NCI-H69 (cell line): ENCODE measurements around the gene MUC13.

Experiments used
- DNase-seq: peaks from one replicate; lab custom pipeline; 2025; lab: John Stamatoyannopoulos, UW

The MUC13 gene

DNA sequence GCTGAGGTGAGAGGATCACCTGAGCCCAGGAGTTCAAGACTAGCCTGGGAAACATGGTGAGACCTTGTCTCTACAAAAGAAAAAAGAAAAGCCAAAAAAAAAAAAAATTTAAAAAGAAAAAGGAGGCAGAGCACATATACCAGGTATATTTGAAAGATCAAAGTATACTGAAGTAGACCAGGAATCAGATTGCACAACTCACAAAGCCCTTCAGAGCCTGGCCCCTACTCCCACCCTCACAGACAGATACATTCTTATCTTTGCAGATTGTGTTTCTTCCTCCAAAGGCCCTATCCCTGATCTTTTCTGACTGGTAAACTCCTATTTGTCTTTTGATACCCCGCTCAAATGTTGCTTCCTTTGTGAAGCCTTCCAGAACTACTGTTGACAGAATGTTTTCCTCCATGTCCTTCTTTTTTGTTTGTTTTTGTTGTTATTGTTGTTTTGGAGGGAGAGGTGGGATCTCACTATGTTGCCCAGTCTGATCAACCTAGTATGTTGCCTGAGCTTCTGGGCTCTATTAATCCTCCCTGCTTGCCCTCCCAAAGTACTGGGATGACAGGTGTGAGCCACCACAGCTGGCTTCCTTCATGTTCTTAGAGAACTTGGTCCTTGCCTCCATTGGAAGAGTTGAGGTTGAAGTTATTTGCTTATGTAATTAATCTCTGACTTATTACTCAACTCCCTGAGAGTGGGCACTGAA is 37.6 kb downstream of the MUC13 start:
- DNase-seq: no peak

DNA sequence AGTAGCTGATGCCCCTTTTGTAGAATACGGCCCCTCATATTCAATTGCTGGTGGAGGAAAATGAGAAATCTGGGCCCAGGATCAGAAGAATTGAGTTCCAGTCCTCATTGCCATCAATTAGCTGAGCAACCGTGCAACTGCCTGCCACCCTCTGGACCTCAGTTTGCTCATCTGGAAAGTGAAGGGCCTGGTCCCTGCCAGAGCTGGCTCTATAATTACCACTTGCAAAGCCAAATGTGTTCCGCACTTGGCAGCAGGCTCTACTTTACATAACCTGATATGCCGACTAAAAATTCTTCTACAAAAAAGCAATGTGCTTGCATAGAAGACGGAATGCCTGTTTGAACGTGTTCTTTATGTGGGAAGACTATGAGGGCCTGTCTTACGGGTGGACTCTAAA is 38.8 kb downstream of the MUC13 start:
- DNase-seq: no peak

GRCh38 chr3:124893526-124893925 is 41.0 kb downstream of the MUC13 start:
- DNase-seq: no peak

- no peak for DNase-seq
These were observed 43.9 kb downstream of the MUC13 start for GRCh38 chr3:124890573-124891190.

GRCh38 chr3:124888482-124889441 is 45.8 kb downstream of the MUC13 start:
- DNase-seq: no peak

DNA sequence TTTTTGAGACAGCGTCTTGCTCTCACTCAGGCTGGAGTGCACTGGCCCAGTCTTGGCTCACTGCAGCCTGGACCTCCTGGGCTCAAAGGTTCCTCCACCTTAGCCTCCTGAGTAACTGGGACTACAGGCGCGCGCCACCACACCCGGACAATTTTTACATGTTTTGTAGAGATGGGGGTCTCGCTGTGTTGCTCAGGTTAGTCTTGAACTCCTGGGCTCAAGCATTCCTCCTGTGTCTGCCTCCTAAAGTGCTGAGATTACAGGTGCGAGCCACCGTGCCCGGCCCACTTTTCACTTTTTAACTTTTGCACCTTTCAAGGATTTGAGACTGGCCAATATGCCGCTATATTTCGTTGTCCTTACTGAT is 46.6 kb downstream of the MUC13 start:
- no peak for DNase-seq

DNA sequence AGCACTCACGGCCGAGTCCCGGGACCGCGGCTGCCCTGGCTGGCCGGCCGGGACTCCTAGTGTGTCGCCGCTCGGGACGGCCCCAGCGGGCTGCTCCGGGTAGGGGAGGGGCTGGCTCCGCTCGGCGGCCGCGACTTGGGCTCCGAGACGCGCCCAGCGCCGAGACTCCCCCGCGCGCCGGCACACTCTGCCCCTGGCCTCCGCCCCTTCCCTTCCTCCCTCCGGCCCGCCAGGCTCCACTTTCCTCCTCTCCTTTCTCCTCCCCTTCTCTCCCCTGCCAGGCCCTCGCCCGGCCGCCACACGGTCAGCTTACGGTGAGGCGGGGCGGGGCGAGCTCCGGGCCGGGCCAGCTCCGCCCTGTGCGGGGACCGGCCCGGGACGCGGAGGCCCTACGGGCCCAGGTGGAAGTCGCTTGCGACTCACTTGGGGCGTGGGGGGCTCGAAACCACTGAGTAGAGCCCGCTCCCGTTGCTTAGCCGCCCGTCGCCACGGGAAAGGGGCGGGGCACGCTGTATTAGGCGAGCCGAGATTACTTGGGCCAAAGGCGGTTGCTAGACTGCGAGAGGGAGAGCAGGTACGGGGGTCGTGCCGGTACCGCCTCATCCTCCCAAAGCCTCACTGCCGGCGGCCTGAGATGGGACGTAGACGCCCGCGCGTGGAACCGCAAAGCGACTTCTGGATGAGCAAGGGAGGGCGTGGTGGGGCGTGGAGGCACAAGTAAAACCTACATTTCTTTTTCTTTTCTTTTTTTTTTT is 47.2 kb downstream of the MUC13 start, which contains the start of gene ITGB5:
ITGB5 (minus strand) TSS at position 189 of the 755 bp plus-strand sequence. CDS start 365 bp downstream, outside the sequence.
- DNase-seq: peak; percentile 58

DNA sequence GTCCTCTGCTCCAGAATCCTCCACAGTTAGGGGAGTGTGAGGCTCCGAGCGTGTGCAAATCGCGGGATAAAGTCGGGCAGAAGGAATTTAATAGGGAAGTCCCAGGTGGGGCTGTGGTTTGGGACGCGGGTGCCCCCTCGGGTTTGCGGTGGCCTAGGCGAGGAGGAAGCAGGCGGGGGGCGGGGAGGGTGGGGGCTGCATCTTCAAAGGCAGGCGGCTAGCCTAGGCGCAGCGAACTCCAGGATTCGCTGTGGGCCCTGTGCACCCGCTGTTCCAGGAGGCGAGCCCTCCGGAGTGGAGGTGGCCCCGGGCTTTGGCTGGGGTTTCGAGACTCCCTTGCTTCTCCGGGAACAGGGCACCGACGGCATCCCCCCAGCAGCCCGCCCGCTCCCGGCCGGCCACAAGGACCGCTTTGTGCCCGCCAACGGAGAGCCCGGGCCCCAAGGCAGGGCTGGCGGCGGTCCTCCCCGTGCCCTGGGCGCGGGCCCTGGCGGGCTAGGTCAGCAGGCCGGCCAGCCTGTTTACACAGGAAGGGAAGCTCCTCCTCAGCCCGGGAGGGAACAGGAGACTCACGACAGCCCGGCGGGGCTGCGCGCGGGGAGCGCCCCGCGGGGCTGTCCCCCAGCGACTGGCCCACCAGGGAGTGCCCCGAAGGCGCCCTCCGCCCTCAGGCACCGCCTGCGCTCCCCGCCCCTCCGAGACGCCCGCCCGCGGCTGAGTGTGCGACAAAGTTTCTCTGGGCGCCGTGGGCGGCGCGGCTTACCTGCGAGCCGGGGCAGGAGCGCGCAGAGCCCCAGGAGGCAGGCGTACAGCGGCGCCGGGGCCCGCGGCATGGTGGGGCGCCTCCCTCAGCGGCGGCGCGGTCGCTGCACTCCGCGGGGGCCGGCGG is 48.1 kb downstream of the MUC13 start:
- DNase-seq: peak; percentile 38

DNA sequence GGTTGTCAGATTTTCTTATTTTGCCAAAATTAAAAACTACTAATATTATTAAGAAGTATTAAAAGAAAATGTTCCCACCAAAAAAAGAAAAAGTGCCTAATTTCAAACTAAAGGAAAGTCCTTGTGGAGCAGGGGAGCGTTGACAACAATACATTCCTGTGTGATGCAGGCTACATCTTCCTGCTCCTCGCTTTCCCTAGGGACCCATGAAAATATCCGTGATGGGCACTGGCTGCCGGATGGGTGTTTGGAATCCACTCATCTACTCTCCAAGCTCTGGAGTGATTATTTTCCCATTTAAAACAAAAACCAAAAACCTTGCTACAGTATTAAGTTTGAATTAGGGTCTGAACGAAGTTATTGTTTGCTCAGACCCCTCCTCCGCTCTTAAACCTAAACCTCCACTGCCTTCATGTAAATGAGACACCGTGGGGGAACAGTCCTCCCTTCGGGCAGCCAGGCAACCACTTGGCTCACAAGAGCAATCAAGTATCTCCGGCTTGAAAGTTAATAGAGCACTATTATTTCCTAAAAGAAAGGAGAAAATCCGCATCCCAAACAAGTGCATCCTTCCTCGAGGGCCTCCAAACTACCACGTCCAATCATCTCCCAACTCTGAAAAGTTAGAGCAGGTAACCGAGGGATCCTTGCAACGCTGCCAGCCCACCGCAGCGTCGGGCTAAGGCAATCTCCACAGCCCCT is 48.9 kb downstream of the MUC13 start:
- DNase-seq: no peak

- DNase-seq: no peak
These were observed 50.0 kb downstream of the MUC13 start for GRCh38 chr3:124884474-124885101.

DNA sequence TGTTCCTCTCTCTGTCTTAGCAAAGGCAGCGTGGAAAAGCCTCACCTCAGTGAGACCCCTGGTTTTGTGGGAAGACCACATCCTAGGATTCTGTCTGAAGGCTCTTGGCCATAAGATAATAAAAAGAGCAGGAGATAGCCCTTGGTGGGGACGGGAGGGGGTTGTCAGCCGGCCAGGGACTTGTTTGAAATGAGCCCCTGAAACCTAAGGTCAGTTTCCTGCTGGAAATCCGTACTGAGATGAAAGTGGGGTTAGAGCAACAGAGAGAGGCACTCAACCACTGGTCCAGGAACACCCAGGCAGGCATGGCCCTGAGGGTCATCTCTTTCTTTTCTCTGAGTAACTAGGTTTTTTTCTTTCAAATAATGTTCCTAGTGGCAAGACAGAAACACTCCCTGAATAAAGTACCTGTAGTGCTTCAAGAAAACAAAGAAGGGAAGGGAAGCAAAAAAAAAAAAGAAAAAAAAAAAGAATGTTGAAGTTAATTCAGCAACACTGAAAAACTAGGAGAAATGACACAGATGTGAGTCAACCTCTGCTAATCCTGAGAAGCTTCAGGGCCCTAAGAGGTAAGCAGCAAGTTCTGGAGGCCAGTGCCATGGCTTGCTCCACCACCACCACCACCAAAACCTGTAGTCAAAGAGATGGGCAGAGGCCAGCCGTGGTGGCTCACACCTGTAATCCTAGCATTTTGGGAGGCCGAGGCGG is 50.6 kb downstream of the MUC13 start:
- DNase-seq: no peak

DNA sequence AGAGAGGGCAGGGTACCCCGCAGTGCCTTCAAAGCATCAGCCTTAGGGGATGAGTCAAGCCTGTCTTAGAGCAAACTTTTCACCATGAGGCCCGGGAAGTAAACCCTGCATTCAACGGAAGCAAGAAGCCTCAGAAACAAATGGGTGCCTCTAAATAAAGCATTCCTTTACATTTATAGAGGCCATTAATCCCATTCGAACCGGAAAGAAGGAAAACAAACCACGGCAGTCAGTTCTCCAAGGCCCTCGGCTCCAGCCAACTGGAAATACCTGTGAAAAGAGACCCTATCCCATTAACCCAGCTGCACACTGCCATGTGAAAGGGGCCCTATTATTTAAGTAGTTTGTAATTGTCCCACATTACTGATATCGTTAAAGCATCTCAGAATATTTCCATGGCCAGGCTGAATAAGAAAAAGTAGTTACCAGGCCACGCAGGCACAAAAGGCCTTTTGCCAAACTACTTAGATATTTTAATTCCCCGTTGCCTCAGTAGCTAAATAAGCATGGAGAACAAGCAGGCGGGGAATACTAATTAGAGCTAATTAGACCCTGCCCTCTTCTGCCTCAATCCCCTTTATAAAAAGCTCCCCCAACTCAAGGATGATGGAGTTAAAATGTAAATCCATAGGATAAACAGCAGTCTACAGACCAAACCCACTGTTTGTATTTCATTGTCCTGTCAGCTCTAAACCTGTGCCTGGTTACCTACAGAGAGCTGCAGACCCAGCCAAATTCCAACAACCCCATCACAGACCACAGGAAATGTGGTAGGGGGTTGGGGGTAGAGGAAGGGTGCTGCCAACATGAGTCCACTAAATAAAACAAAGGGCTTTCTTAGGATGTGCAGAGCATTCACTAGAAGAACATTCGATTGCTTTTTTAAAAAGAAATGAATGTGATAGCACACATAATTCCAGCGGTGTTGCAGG is 51.5 kb downstream of the MUC13 start:
- peak; percentile 3 for DNase-seq

DNA sequence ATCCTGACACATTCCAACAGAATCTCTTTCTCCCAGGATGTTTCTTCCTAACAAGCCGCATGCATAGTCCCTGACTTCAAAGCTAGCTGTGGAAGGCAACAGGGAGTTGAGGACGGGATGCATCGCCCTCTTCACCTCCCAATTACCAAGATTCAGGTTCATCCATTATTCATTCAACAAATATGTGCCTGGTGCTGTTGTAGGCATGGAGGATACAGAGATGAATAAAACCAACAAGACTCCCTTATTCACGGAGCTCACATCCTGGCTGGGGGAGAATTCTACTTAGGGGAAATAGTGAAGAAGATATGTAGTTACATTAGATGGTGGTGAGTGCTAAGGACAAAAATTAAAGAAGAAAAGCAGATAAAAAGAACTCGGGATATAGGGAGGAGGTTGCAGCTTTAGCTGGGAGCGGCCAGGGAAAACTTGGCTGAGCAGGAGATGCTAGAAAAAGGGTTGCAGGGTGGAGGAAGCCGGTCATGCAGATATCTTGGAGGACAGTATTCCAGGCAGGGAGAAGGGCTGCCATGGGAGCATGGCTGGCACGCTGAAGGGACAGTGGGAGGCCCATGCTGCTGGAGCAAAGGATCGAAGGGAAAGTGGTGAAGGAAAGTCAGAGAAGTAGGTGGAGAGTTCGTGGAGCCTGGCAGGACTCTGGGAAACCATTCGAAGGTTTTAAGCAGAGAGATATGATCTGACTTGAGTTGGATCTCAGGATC is 52.4 kb downstream of the MUC13 start:
- DNase-seq: no peak

GRCh38 chr3:124879337-124879680 is 55.2 kb downstream of the MUC13 start:
- DNase-seq: no peak

DNA sequence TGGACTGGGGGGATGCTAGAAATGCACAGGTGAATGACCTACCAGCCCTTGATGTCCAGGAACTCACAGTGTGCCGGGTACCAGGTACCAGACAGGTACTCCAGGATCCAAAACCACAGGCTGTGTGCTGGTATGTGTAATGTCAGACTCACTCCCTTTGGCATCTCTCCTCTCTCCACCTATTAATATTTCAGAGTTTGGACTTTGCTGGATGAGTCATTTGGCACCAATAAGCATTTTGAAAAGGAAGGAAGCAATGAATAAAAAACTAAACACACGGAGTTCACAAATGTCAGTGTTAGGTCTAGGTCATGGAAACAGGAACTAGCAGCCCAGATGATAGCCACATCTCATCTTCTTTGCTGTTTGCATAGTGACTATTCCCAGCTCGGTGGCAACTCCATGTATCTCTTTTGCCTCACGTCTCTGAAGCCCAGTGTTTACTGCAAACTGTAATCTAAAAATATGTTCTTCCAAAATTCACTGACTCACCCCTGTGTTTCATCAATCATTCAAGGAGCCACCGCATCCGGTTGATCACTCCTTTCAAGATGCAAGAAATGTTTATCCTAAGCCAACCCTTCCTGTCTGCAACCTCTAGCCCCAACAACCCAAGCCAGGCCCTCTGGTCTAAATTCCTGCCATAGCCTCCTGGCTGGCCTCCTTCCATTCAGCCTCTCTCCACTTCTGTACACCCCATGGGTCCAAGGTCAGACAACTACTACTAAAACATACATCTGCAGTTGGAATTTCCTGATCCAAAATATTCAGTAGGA is 55.8 kb downstream of the MUC13 start:
- DNase-seq: no peak

DNA sequence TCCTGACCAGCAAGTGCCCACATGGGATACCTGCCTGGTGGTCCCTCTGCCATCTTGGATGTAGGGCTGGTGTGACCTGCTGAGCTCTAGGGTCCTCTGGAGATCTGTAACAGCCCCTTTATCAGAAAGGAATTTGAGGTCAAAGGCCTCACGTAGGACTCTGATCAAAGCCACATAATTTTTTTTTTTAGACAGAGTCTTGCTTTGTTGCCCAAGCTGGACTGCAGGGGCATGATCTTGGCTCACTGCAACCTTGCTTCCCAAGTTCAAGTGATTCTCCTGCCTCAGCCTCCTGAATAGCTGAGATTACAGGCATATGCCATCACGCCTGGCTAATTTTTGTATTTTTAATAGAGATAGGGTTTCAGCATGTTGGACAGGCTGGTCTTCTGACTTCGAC is 56.9 kb downstream of the MUC13 start:
- no peak for DNase-seq

DNA sequence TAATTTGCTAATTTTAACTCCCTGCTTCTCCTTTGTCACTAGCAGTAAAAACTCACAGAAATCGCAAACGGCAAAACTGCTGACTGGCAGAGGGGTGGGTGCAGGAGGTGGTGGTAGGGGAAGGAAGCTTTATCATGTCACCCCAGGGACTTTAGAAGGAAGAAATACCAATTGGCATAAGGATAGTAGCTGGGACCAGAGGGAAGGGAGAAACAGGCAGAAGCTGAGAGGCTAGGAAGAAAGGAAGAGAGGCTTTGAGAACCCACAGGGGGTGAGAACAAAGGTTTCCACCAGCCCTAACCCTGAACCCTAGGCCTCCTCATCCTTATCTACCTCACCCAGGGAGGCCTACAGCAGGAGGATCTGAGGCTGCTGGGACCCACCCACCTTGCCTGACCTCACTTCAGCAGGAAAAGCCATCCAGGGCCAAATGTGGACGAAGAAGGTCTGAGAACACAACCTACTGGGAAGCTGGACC is 58.1 kb downstream of the MUC13 start:
- no peak for DNase-seq
